Measurements from ENCODE around the gene KRT74. TPM values are rescaled to one million over a fixed set of nuclear protein-coding genes. Genes with fewer than 3 reads are reported as not detected.

The KRT74 gene
- total and polyA plus RNA-seq, 10 donors, result not detected

GRCh38 chr12:52531566-52532300 is 41.9 kb downstream of the KRT74 start:
- H3K4me1 ChIP-seq, result peaks cover 0 to 12% (median 0%) of the 10 kb centered on the region in 6 donors
- H3K27ac ChIP-seq, result peak overlapping the region in 2 of 8 donors; percentile 50 to 53
- no peaks in the 10 kb centered on the region for H3K36me3 ChIP-seq
- no peaks in the 10 kb centered on the region for H3K9me3 ChIP-seq
- 51 to 72% (median 66%) methylated on average over 18 of the region's 18 CpGs for WGBS, 5 donors
- TF ChIP-seq POLR2A (IDR thresholded peaks at IDR 0.05) (no peak), POLR2AphosphoS5 (IDR thresholded peaks at IDR 0.05) (peak; percentile 37 to 65 (median 41)), CTCF (IDR thresholded peaks at IDR 0.05 in 8 of 11, conservative IDR thresholded peaks at IDR 0.05 in 3 of 11) (no peak)
- intact Hi-C loops (cut with DNase I; ENCODE audit: low total_unique reads), result no loop called here
- H3K27me3 ChIP-seq (replicated peaks in 1 of 7), result no peaks in the 10 kb centered on the region
- no peak overlapping the region for H3K4me3 ChIP-seq
- DNase-seq, result peak; percentile 70

- H3K27me3 ChIP-seq (replicated peaks in 1 of 7), result no peaks in the 10 kb centered on the region
- no peaks in the 10 kb centered on the region for H3K36me3 ChIP-seq
- WGBS, 5 donors, result 77 to 94% (median 88%) methylated on average over 2 of the region's 2 CpGs
- TF ChIP-seq POLR2AphosphoS5 (IDR thresholded peaks at IDR 0.05), result no peak
- intact Hi-C loops (cut with DNase I; ENCODE audit: low total_unique reads), result no loop called here
- peaks cover 0 to 12% (median 0%) of the 10 kb centered on the region in 6 donors for H3K4me1 ChIP-seq
- peak overlapping the region in 2 of 8 donors; percentile 50 to 53 for H3K27ac ChIP-seq
- DNase-seq, result peak; percentile 51
- no peaks in the 10 kb centered on the region for H3K9me3 ChIP-seq
- no peak overlapping the region for H3K4me3 ChIP-seq
Measured at GRCh38 chr12:52530905-52531304, 42.7 kb downstream of the KRT74 start.

- peaks cover 0 to 12% (median 0%) of the 10 kb centered on the region in 6 donors for H3K4me1 ChIP-seq
- no peaks in the 10 kb centered on the region for H3K27me3 ChIP-seq (replicated peaks in 1 of 7)
- no peak overlapping the region for H3K4me3 ChIP-seq
- intact Hi-C loops (cut with DNase I; ENCODE audit: low total_unique reads), result no loop called here
- DNase-seq, result no peak
- H3K36me3 ChIP-seq, result no peaks in the 10 kb centered on the region
- no peaks in the 10 kb centered on the region for H3K9me3 ChIP-seq
- 61 to 86% (median 66%) methylated on average over 1 to 2 of the region's 2 CpGs for WGBS, 5 donors
- no peak for TF ChIP-seq POLR2A (IDR thresholded peaks at IDR 0.05)
- no peak for TF ChIP-seq CTCF (IDR thresholded peaks at IDR 0.05 in 8 of 11, conservative IDR thresholded peaks at IDR 0.05 in 3 of 11)
- TF ChIP-seq POLR2AphosphoS5 (IDR thresholded peaks at IDR 0.05), result no peak
- H3K27ac ChIP-seq, result no peak overlapping the region
Measured at GRCh38 chr12:52530366-52530765, 43.3 kb downstream of the KRT74 start.

- Histone ChIP-seq H3K27me3 (replicated peaks in 1 of 7) (no peaks in the 10 kb centered on the region), H3K36me3 (no peaks in the 10 kb centered on the region), H3K27ac (no peak overlapping the region), H3K9me3 (no peaks in the 10 kb centered on the region), H3K4me1 (peaks cover 0 to 12% (median 0%) of the 10 kb centered on the region in 6 donors), H3K4me3 (no peak overlapping the region)
- TF ChIP-seq CTCF (IDR thresholded peaks at IDR 0.05 in 8 of 11, conservative IDR thresholded peaks at IDR 0.05 in 3 of 11) (no peak), POLR2A (IDR thresholded peaks at IDR 0.05) (no peak)
- intact Hi-C loops (cut with DNase I; ENCODE audit: low total_unique reads), result no loop called here
- WGBS, 5 donors, result 84 to 96% (median 94%) methylated on average over 9 of the region's 9 CpGs
- peak; percentile 54 for DNase-seq
Measured at GRCh38 chr12:52529846-52530245, 43.8 kb downstream of the KRT74 start.
